ENCODE data around the gene BTBD16. TPM values are rescaled to one million over a fixed set of nuclear protein-coding genes. Genes with fewer than 3 reads are reported as not detected.
A peak's percentile ranks its signal among the peaks of the same experiment; 100 is the strongest.

BTBD16 gene
- total and polyA plus RNA-seq, 7 donors, result 0.12 to 0.55 (median 0.54) TPM; not detected in 4

DNA sequence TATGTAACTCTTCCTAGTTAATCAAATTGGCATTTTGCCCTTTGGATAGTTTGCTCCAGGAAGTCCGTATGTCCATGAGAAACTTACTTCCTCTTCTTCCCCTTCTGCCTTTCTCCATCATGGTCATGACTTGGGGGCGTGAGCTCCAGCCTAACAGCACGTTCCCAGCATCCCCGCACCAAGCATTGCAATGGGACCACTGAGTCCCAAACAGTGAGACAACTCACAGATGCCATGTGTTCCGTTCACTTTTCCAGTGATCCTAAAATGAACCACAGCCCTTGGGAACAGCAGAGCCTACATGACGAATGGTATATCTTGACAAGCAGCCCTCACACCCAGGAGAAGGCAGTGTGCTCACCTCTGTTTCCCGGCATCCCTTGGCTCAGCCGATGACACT, 10.7 kb downstream of the BTBD16 start:
- 82 to 83% methylated on average over 8 of the region's 8 CpGs for WGBS, 2 donors
- H3K9me3 ChIP-seq, result no peaks in the 10 kb centered on the region
- peaks cover 0 to 16% (median 8%) of the 10 kb centered on the region in 4 donors for H3K4me1 ChIP-seq
- intact Hi-C loops (cut with DNase I), result no loop called here
- no peak for DNase-seq
- no peak overlapping the region for H3K4me3 ChIP-seq
- no peaks in the 10 kb centered on the region for H3K36me3 ChIP-seq
- no peak for TF ChIP-seq EP300 (IDR thresholded peaks at IDR 0.05)
- TF ChIP-seq, protein P1, sequence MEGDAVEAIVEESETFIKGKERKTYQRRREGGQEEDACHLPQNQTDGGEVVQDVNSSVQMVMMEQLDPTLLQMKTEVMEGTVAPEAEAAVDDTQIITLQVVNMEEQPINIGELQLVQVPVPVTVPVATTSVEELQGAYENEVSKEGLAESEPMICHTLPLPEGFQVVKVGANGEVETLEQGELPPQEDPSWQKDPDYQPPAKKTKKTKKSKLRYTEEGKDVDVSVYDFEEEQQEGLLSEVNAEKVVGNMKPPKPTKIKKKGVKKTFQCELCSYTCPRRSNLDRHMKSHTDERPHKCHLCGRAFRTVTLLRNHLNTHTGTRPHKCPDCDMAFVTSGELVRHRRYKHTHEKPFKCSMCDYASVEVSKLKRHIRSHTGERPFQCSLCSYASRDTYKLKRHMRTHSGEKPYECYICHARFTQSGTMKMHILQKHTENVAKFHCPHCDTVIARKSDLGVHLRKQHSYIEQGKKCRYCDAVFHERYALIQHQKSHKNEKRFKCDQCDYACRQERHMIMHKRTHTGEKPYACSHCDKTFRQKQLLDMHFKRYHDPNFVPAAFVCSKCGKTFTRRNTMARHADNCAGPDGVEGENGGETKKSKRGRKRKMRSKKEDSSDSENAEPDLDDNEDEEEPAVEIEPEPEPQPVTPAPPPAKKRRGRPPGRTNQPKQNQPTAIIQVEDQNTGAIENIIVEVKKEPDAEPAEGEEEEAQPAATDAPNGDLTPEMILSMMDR (IDR thresholded peaks at IDR 0.05), result no peak
- TF ChIP-seq POLR2A (IDR thresholded peaks at IDR 0.05), result no peak
- peak in 1 of 4 donors; percentile 5 for TF ChIP-seq POLR2AphosphoS5 (IDR thresholded peaks at IDR 0.05)
- H3K27ac ChIP-seq, result no peak overlapping the region
- H3K27me3 ChIP-seq, result no peaks in the 10 kb centered on the region

DNA sequence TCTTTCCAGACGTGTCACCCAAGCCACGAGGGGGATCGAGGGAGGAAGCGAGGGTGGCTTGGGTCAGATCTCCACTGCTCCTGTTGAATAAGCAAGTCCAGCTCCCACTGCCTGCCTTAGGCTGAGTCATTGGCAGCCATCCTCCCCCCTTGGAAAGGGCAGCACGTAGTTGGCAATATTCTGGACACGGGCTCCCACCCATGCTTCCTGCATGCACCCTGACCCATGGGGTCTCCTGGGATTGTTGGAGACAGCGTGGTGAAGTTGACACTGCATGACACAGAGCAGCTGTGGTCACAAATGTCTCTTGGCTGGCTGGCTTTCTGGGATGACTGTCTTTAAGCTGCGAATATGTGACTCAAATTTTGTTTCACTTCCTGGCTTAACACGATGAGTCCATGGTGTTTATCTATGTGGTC, 11.2 kb downstream of the BTBD16 start:
- H3K4me1 ChIP-seq, result peaks cover 0 to 21% (median 14%) of the 10 kb centered on the region in 4 donors
- no peaks in the 10 kb centered on the region for H3K36me3 ChIP-seq
- peak; percentile 63 for DNase-seq
- H3K27me3 ChIP-seq, result no peaks in the 10 kb centered on the region
- no peak for TF ChIP-seq EP300 (IDR thresholded peaks at IDR 0.05)
- TF ChIP-seq, protein P1 (IDR thresholded peaks at IDR 0.05), result no peak
- TF ChIP-seq POLR2A (IDR thresholded peaks at IDR 0.05), result no peak
- no peak for TF ChIP-seq POLR2AphosphoS5 (IDR thresholded peaks at IDR 0.05)
- no peak overlapping the region for H3K27ac ChIP-seq
- no peak overlapping the region for H3K4me3 ChIP-seq
- intact Hi-C loops (cut with DNase I), result no loop called here
- 79 to 84% methylated on average over 9 of the region's 9 CpGs for WGBS, 2 donors
- H3K9me3 ChIP-seq, result no peaks in the 10 kb centered on the region

DNA sequence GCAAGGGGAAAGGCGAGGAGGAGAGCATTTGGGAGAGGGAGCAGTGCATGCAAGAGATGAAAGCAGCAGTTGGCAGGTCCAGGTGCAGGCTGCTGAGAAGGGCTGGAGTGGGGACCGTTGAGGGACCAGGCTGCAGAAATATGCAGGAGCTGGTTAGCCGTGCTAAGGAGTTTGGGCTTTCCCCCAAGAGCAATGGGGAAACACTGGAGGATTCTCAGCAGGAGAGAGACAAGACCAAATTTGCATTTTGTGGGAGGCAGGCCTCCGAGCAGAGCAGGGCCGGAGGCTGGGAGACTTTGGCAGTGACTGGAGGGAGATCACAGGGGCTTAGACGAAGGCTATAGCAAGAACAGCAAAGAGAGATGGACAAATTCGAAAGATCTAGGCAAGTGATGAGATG, 11.8 kb downstream of the BTBD16 start:
- Histone ChIP-seq H3K27ac (no peak overlapping the region), H3K36me3 (no peaks in the 10 kb centered on the region), H3K9me3 (no peaks in the 10 kb centered on the region), H3K4me3 (no peak overlapping the region), H3K27me3 (no peaks in the 10 kb centered on the region), H3K4me1 (peaks cover 0 to 26% (median 20%) of the 10 kb centered on the region in 4 donors)
- intact Hi-C loops (cut with DNase I), result no loop called here
- no peak for TF ChIP-seq POLR2AphosphoS5 (IDR thresholded peaks at IDR 0.05)
- TF ChIP-seq POLR2A (IDR thresholded peaks at IDR 0.05), result no peak
- no peak for TF ChIP-seq EP300 (IDR thresholded peaks at IDR 0.05)
- TF ChIP-seq, protein P1 (IDR thresholded peaks at IDR 0.05), result no peak
- WGBS, 2 donors, result 70 to 84% methylated on average over 7 of the region's 7 CpGs
- DNase-seq, result peak; percentile 2

DNA sequence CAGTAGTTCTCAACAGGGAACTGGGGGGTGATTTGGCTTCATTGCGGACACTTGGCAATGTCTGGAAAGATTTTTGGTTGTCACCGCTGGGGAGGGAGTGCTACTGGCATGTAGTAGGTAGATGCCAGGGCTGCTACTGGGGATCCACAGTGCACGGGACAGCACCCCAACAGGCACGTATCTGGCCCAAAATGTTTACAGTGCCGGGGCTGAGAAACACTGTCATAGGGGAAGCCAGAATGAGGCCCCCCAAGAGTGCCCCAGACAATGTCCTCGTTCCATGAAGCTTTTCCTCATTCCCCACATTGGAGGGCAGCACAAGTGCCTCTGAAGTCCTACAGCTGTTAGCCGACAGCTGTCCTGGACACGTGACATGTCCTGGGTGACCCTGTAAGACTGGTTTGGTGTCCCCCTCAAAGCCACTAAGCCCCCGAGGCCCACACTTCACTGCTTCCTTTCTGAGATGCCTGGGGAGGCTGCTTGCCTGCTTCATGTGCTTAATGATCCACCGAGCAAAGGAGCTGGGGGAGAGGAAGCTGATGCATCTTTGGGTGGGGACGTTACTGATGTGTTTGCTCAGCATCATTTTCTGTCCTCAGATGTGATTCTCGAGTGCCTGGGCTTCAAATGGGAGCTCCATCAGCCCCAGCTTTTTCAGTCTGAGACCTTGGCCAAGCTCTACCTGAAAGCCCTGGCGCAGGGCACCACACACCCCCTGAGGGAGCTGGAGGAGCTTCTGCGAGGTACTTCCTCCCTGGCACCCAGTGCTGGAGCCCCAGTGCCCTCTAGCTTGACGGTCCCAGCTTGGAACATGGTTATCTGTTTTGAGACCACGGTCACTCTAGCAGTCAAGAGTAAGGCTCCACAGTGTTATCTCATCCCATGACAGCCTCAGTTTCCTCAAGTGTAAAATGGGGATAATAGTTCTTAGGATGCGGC, 14.7 kb downstream of the BTBD16 start:
- 79 to 82% methylated on average over 17 of the region's 17 CpGs for WGBS, 2 donors
- Histone ChIP-seq H3K4me3 (no peak overlapping the region), H3K9me3 (no peaks in the 10 kb centered on the region), H3K27ac (peak overlapping the region in 1 of 4 donors; percentile 59), H3K4me1 (peaks cover 0 to 36% (median 29%) of the 10 kb centered on the region in 4 donors), H3K36me3 (no peaks in the 10 kb centered on the region), H3K27me3 (no peaks in the 10 kb centered on the region)
- TF ChIP-seq, protein P1 (IDR thresholded peaks at IDR 0.05), result no peak
- TF ChIP-seq POLR2AphosphoS5 (IDR thresholded peaks at IDR 0.05), result no peak
- no peak for TF ChIP-seq EP300 (IDR thresholded peaks at IDR 0.05)
- TF ChIP-seq POLR2A (IDR thresholded peaks at IDR 0.05), result no peak
- peak; percentile 55 for DNase-seq
- intact Hi-C loops (cut with DNase I), result no loop called here

Measured in sigmoid colon (tissue), 7 donors.